ENCODE results near the gene DOP1A.

DNA sequence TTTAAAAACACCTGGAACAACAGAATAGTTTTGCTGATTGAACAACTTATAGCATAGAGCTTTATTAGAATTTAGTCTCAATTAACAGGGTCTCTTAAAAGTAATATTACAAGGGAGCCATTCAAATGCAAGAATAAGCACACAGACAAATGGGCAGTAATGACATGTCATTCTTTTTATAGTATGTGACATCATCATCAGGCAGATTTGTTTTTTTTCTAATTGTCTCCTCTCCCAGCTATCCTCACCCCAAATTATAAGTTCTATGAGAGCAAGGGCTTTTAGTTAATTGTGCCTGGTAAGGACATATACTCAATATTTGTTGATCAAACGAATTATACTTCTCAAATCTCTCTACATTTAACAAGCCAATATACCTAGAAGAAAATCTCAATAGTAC, 114.6 kb downstream of the DOP1A start:
- TF ChIP-seq EP300 (IDR thresholded peaks at IDR 0.05; ENCODE audit: low read depth) (no peak), POLR2A (IDR thresholded peaks at IDR 0.05) (no peak), POLR2AphosphoS5 (IDR thresholded peaks at IDR 0.05) (no peak)
- TF ChIP-seq, protein P1, sequence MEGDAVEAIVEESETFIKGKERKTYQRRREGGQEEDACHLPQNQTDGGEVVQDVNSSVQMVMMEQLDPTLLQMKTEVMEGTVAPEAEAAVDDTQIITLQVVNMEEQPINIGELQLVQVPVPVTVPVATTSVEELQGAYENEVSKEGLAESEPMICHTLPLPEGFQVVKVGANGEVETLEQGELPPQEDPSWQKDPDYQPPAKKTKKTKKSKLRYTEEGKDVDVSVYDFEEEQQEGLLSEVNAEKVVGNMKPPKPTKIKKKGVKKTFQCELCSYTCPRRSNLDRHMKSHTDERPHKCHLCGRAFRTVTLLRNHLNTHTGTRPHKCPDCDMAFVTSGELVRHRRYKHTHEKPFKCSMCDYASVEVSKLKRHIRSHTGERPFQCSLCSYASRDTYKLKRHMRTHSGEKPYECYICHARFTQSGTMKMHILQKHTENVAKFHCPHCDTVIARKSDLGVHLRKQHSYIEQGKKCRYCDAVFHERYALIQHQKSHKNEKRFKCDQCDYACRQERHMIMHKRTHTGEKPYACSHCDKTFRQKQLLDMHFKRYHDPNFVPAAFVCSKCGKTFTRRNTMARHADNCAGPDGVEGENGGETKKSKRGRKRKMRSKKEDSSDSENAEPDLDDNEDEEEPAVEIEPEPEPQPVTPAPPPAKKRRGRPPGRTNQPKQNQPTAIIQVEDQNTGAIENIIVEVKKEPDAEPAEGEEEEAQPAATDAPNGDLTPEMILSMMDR (IDR thresholded peaks at IDR 0.05), result no peak
